Stimulated activated naive CD4-positive, alpha-beta T cell (primary cell): ENCODE data around the gene TM7SF3.
"Not testable (repeated sequence)": the region's sequence is repeated elsewhere in the genome, so short reads cannot be mapped to it uniquely, and the experiment has no call there.

Experiments
- DNase-seq, 6 experiments: peaks; one replicate each; lab custom pipeline; 2025; lab: John Stamatoyannopoulos, UW

The TM7SF3 gene

DNA sequence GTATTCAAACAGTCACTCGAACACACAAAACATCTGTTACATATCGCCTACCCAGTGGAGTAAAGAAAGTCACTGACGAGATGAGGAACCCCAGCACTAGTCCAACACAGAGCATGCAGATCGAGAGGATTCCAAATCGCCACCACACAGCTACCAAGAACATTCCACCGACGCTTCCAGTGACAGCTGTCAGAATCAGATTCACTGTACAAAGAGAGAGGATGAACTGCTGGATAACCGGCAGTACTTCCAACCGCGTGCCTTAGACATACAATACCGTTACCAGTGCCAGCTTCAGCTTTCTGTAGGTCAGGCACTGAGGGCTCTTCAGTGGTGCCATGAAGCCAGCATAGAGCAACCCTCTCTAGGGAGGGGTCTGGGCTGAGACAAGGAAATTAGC lies 34.5 kb downstream of the TM7SF3 start:
- DNase-seq: no peak

DNA sequence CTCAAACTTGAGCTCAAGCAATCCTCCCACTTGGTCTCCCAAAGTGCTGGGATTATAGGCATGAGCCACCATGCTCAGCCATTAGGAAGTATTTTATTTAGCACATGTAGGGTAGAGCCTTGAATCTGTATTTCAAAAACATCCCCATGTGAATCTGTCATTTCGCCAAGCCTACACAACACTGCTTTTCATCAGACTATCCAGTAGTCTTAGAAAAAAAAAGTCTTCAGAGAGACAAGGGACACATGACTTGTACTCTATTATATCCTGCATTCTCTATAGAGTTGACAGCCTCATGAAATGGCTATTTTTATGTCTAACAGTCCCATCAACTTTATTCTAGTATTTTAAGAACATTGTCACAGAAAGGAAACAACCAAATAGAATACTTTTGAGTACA lies 35.4 kb downstream of the TM7SF3 start:
- DNase-seq: no peak

DNA sequence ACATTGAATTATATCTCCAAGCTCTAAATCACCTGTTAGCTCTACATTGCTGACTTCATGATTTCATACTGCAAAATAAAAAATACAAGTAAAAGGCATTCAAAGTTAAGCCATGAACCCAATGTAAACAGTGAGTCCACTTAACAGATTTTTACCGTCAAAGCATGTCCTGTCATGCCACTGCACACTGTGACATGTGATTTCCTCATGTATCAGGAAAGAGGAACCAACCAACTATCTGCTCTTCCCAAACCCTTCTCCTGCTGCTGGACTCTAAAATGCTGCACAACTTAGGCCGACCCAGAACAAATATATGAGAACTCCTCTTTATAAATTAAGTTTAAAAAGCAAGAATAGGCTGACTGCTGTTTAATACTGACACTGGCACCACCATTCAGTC lies 37.5 kb downstream of the TM7SF3 start:
- DNase-seq: no peak

DNA sequence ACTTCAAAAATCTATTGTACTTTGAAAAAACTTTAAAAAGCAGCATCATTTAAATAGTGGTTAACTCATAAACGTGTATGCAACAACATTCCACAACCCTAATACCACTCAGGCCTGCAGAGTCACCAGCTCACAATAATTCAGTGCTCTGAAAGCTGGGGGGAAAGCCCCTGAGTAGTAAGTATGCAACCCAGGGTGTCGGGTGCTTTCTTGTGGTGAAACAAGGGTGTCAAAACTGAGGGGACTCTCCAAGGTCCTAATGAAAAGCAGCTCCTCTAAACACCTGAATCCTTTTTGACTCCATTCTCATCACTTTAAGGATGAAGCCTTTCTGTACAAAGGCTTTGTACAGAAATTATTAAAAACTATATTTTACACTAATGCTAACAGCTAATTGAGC lies 42.2 kb downstream of the TM7SF3 start:
- peak in 5 of 6 experiments; percentile 14 to 40 (median 38) for DNase-seq

DNA sequence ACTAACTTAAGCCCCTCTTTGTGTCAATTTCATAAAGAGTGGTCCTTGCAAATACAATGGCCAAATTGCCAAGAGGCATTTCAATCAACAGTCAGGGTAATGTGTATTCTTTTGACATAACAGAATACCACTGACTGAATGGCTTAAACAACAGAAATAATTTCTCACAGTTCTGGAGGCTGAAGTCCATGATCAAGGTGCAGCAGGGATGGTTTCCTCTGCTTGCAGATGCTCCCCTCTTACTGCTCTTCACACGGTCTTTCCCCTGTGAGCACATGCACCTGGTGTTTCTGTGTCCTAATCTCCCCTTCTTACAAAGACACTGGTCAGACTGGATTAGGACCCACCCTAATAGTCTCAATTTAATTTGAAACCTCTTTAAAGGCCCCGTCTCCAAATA lies 44.0 kb downstream of the TM7SF3 start:
- DNase-seq: no peak

DNA sequence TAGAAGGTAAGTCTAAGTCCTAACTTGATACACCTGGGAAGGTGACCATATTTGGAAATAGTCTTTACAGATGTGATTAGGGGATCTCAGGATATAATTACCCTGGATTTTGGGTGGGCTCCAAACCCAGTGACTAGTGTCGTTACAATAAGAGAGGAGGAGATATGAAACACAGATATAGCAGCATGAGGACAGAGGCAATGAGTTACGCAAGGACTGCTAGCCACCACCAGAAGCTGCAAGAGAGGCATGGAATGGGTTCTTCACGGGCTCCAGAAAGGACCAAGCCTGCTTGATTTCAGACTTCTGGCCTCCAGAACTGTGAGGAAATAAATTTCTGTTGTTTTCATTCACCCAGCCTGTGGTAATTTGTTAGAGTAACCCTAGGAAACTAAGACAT lies 47.3 kb downstream of the TM7SF3 start:
- no peak for DNase-seq

DNA sequence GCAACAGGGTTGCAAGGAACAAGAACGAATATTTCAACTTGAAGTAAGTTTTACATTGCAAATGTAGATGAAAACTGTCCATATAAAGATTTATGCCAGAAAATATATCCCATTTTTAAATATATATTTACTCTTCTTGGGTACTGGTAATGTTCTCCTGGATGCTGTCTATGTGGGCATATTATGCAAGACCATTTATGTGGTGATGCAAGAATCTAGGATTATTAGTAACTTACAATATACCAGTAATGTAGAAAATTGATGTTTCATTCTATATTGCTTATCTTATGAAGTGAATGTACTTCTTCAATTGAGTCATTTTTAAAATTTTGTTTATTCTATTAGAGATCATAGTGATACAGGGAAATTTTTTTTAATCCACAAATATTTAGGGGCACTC lies 50.8 kb downstream of the TM7SF3 start:
- DNase-seq: no peak

DNA sequence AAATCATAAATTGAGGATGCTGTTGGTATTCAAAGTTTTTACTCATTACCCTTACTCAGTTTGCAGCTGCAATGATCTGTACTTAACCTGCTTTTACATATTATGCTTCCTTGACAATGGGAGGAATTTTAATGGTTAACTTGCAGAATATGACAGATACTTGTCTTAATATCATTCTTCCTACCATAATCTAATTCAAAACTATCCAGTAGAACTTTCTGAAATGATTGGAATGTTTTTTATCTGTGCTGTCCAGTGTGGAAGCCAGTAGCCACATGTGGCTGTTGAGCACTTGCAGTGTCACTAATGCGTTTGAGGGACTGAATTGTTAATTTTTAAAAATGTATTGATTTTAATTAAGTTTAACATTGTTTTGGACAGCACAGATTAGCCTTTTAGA lies 52.4 kb downstream of the TM7SF3 start:
- DNase-seq: no peak

DNA sequence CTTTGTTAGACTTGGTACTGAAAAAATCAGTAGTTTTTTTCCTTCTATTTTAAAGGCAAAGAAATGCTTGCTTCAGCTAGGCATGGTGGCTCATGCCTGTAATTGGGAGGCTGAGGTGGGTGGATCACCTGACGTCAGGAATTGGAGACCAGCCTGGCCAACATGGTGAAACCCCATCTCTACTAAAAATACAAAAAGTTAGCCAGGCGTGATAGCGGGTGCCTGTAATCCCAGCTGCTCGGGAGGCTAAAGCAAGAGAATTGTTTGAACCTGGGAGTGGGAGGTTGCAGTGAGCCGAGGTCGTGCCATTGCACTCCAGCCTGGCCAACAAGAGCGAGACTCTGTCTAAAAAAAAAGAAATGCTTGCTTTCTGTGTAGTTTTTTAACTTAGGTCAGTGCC lies 52.8 kb downstream of the TM7SF3 start:
- DNase-seq: not testable (repeated sequence)

DNA sequence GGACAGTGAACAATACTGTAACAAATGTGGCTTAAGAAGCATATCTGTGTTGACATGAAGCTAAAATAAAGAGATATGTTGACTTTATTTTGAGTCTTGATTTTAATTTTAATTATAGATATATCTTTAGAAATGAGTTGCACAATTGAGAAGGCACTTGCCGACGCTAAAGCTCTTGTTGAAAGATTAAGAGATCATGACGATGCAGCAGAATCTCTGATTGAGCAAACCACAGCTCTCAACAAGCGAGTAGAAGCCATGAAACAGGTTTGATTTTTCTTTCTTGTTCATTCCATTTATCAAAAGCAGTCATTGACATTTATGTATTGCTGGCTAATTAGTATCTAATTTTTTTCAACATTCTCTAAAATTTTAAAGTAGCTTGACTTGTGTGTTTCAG lies 60.2 kb downstream of the TM7SF3 start:
- no peak for DNase-seq

DNA sequence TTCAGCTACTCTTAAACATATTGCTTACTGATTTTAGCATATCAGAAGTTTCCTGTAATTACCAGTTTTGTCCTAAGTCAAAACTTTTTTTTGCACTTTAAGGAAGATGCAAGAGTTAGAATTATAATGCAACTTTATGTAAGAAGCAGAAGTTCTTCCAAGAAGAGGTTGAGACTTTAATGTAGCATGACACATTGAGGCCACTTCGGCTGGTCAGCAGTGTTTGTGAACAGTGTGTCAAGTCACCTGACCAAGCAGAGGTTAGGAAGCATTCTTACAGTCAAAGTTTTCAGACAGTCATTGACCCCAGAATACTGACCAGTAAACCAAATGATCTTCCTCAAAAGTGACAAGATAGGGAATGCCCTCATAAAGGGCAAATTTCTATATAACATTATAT lies 60.7 kb downstream of the TM7SF3 start:
- DNase-seq: no peak

DNA sequence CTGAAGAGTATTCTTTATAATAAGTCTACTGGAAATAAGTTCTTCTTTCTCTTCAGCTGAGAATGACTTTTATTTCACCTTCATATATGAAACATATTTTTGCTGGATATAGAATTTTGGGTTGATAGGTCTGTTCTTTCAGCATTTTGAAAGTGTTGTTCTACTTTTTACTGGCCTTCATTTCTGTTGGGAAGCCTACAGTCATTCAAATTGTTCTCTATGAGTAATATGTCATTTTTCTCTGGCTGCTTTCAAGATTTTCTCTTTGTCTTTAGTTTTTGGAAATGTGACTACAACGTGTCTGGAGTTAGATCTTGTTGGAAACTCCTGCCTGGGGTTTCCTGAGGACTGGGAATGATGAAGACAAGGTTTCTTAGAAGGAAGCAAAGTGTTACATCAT lies 65.9 kb downstream of the TM7SF3 start:
- DNase-seq: no peak

DNA sequence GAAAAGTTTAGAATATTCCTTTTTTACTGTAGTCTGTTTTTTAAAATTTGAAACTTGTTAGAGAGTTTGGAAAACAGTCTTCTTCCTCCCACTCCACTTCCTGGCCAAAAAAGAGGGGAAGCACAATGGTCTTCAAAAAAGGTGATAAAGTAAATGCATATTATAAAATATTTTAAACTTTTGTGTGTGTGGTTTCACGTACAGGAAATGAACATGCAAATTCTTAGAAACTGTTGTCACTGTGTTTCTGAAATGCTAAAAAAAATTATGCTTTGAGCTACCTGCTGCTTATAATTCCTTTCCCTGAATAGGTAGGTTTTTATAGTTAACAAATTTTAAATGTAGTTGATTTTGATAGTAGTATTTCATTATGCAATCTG lies 73.0 kb downstream of the TM7SF3 start:
- DNase-seq: peak in 3 of 6 experiments; percentile 21 to 34 (median 28)

DNA sequence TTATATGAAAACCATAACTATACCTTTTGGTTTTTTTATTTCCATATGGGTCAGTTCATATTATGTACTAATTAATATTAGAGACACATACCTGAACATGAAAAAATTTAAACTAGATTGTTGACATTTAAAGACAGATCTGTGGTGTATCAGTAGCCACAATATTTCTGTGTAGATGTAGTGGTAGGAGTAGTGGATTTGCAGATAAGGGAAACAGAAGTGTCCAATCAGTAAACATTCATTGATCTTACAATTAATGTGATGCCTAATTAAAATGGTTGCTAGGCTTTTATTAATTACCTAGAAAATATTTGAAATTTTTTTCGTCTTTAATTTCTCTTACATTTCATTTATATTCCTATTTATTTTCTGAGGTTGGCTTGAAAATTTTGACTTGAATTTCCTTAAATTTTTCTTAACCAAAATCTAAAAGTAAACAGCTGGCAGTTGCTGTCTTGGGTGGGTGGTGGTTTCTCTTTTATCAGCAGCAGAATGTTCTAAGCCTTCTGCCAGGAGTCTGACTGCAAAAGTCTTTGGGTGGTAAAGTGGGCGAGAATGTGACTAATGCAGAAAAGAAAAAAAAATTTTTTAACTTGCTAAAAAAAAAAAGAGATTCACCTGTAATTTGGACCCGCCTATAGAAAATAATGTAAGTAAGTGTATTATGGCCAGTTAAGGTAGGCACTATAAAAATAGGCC lies 73.5 kb downstream of the TM7SF3 start:
- DNase-seq: peak in 2 of 6 experiments; percentile 3 to 34

DNA sequence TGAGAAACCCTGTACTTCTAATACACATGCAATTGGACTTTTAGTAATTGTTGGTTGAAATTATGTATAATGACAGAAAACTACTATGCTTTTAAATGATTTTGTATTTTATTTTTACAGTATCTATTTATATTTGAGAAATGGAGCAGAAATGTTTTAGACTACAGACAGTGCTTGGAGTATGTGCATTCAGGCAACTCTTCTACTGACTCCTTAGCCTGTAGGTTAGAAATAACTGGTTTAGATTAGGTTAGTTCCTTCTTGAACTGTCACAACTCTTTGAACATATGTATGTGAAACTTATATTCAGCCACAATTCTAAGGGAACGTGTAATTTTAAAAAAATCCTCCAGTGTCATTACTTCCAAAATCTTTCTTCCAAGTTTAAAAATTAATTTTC lies 74.2 kb downstream of the TM7SF3 start:
- peak in 2 of 6 experiments; percentile 1 to 13 for DNase-seq

DNA sequence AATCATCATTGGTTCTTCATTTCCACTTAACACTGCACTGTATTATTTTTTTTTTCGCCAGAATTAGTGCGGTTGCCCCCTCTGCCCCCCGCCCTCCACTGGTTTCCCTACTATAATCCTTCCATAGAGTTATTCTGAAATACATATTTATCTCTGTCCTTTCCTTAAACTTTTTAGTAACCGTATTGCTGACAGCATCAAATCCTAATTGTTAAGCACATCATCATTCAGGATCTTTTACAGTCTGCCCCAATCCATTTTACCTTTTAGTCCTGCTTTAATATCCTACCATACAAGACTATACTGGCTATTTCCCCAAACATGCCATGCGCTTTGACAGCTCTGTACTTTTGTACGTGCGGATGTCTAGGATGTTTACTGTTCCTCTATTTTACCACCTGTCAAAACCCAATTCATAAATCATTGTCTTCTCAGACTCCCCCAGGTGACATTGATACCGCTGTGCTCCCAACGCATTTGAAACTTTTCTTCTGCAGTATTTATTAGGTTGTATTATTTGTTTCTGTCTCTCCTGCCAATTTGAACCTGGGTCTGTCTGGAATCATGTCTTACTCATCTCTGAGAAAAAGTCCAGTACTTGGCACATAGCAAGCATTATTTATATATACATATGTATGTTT lies 74.9 kb downstream of the TM7SF3 start:
- DNase-seq: peak in 1 of 6 experiments; percentile 13

DNA sequence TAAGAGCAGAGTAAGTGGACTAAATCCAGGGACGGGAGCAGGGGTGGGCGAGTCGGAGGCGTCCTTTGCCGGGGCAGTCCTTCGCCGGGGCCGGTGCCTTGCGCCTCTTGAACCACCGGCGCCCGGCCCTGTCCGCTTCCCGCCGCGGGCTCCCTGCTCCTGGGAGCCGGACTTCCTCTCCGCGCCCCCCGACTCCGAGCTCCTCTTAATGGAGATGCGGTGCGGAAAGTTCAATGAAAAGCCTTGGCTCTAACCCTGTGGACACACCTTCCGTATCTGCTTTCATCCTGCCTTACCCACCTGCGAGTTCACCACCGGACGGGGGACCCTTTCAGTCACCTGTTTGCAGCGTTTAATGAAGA lies 75.5 kb downstream of the TM7SF3 start:
- peak in 5 of 6 experiments; percentile 18 to 68 (median 40) for DNase-seq

DNA sequence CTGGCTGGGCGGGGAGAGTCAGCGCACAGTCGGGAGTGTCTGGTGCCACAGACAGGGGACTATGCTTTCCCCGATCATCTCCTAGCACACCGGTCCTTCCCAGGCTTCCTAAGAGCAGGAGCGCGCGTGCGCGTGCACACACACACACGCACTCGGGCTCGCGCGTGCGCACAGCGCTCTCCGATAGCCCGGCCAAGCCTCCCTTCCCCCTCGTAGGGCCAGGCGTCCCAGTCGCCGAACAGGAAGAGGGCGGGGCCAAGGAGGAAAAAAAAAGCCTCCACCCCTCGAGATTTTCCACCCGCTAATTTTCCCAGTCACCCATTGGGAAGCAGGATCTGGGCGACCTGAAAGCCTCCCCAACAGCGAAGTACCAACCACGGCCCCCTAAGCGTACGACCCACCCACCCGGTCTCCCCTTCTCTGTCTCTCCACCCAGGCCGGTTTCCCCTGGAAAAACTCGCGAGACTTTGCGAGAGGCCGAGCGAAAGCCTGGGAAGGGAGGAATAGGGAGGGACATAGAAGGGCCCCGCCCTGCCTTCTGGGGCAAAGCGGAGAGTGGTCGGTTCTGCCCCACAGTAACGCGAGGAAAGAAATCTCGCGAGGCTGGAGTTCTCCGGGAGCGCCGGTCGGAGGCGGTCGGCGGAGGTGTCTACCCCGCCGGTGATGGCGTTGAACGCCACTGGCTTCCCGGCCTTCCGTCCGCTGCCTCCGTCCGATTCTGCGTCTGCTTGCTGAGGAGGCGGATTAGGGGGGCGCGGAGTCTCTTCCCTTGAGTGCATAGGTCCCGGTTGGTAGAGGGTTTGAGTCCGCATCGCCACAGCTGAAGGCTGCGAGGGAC lies 76.1 kb downstream of the TM7SF3 start, which contains the start of the genes FGFR1OP2 and INTS13:
FGFR1OP2 (plus strand) TSS at position 608 of the 838 bp plus-strand sequence. CDS start 15,689 bp downstream, outside the sequence.
INTS13 (minus strand) TSS at position 119 of the 838 bp plus-strand sequence. CDS start 1,178 bp downstream, outside the sequence.
- peak; percentile 86 to 97 (median 93) for DNase-seq

DNA sequence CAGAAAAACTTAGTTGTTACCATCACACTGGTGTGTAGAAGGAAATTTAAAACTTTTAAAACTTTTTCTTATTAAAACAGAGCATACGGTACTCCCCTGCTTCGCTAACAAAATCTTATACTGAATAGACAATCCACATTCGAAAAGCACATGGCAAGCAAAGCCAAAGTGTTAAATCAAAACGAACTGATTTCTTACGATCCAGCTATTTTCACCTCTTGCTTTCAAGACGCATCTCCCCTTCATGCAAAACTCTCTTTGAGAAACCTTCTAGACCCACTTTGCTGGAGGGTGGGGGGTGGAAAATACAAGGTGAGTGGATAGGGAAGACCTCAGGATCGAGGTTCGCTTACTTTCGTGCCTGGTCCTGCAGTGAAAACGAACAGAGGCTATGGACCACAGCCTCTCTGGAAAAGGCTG lies 76.7 kb downstream of the TM7SF3 start:
- peak in 1 of 6 experiments; percentile 53 for DNase-seq

DNA sequence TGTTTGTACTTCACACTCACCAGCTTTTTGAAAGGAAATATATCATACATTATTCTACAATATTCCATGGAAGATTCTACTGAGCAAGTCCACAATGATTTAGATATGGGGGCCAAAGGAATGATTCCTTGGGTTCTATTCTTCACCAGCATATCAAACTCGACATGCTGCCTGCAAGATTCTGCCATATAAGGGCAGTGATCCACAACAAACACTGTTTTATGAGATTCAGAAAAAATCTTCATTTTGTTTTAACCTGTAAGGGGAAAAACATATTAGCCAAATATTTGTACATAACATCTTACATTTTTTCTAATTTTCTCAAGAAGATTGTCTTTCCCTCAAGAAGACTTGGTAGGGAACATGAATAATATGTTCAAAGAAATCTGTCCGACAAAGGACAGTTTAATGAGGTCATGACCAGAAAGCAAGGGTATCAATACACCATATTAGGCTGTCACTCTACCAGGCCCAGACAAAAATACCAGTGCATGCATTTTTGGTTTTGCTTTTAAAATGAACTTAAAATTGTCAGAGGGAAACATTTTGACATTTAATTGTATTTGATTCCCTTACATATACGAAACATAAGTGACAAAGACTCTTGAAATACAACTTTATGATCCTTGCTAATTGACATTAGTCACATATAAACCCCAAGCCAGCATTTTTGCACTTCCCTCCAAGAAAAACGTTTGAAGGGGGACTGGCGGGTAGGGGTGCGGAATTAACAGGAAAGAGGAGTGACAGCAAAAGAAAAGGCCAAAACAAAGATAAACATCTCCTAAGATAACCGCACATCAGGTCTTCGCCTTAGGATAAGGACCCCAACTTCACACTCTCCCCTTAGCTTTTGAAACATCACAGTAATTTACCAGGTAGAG lies 77.4 kb downstream of the TM7SF3 start:
- peak in 2 of 6 experiments; percentile 36 to 53 for DNase-seq

DNA sequence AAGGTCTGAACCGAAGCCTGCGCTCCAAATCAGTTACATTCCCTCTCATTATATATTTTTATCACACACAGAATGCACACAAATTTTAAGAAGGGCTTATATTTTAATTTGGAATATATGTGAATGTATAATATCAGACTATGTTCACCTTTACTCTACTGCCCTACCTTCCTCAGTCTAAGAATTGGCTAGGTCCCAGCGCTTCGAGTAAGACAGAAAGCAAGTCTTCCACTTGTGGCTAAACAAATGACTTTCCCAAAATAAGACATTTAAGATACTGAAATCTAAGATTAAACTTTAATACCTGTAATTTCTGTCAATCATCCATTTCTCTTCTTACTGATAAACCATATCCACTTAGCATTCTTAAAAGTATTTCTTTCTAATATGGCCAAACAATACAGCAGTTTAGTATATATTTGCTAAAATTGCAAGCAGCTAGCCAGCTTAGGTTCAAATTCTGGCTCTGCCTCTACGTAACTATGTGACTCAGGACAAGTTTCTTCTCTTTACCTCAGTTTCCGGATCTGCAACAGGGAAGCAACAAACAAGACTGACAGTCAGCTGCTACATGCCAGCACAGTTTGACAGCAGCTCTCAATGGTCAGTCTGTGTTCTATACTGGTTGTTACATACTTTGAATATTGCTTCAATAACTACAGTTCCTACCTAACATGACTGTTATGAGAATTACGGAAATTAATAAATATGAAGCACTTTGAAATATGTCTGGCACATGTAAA lies 78.4 kb downstream of the TM7SF3 start:
- DNase-seq: no peak
